Sciatic nerve (tissue), 2 donors: ENCODE measurements around the gene NOX3. TPM values are rescaled to one million over a fixed set of nuclear protein-coding genes. Genes with fewer than 3 reads are reported as not detected.
"Not testable (repeated sequence)": the region's sequence is repeated elsewhere in the genome, so short reads cannot be mapped to it uniquely, and the experiment has no call there.

Experiments used
- ATAC-seq: fragments of 200-7000 bp; cut with Tn5 transposase; one replicate; pipeline ENCODE4 v1.9.1; 2020; ENCODE audit warnings: mild to moderate bottlenecking, moderate library complexity
- DNase-seq: peaks from one replicate; pipeline ENCODE4 v3.0.0-alpha.2; 2020; ENCODE audit warnings: low spot score
- intact Hi-C: fragments of 100-400 bp; cut with DNase I; formaldehyde crosslinking; loops from one replicate; pipeline ENCODE4 v1.14.2; 2022
- total RNA-seq: library from RNA; stranded (reverse); fragmentation: NEBNext Ultra II Directional; extraction: Animal tissue kit (Norgen Biotek cat#: 25700); gene quantifications from one replicate; pipeline ENCODE4 v1.2.1, GENCODE V29; 2021
- donor health status: DM: no; HTN: no; CAD: no.
- donor health status: DM: no; HTN: no; CAD: no.

NOX3 gene
- total RNA-seq, 1 donor from 2014 or later: not detected

GRCh38 chr6:155383913-155384312 is 71.7 kb downstream of the NOX3 start:
- DNase-seq: no peak
- ATAC-seq: no peak
- intact Hi-C loops: no loop called here

- DNase-seq: no peak
- ATAC-seq: no peak
- intact Hi-C loops: no loop called here
Observed at GRCh38 chr6:155382338-155382685, 73.3 kb downstream of the NOX3 start.

- intact Hi-C loops: no loop called here
Observed at GRCh38 chr6:155381673-155382337, 73.8 kb downstream of the NOX3 start.

GRCh38 chr6:155380666-155381332 is 74.8 kb downstream of the NOX3 start:
- DNase-seq: no peak
- intact Hi-C loops: no loop called here
- ATAC-seq: no peak

More at GRCh38 chr6:155381673-155382337, 73.8 kb downstream of the NOX3 start:
- ATAC-seq (no peak), DNase-seq (no peak)

GRCh38 chr6:155378724-155379123 is 76.9 kb downstream of the NOX3 start:
- intact Hi-C loops: no loop called here
- ATAC-seq: no peak

GRCh38 chr6:155378276-155378675 is 77.4 kb downstream of the NOX3 start:
- intact Hi-C loops: no loop called here
- DNase-seq (no peak), ATAC-seq (no peak)

More at GRCh38 chr6:155378724-155379123, 76.9 kb downstream of the NOX3 start:
- DNase-seq: no peak

GRCh38 chr6:155377061-155377460 is 78.6 kb downstream of the NOX3 start:
- no peak for ATAC-seq
- intact Hi-C loops: no loop called here
- DNase-seq: no peak

- intact Hi-C loops: no loop called here
- ATAC-seq: no peak
- DNase-seq: no peak
Observed at GRCh38 chr6:155375801-155376200, 79.8 kb downstream of the NOX3 start.

- intact Hi-C loops: no loop called here
- ATAC-seq (no peak), DNase-seq (no peak)
Observed at GRCh38 chr6:155374681-155375080, 81.0 kb downstream of the NOX3 start.

GRCh38 chr6:155373276-155373675 is 82.4 kb downstream of the NOX3 start:
- intact Hi-C loops: no loop called here
- ATAC-seq (no peak), DNase-seq (no peak)

GRCh38 chr6:155372256-155372655 is 83.4 kb downstream of the NOX3 start:
- ATAC-seq (no peak), DNase-seq (no peak)
- intact Hi-C loops: no loop called here

GRCh38 chr6:155371230-155371629 is 84.4 kb downstream of the NOX3 start:
- ATAC-seq (no peak), DNase-seq (no peak)
- intact Hi-C loops: no loop called here

GRCh38 chr6:155366325-155366724 is 89.3 kb downstream of the NOX3 start:
- DNase-seq (no peak), ATAC-seq (no peak)
- intact Hi-C loops: no loop called here

GRCh38 chr6:155364844-155365437 is 90.7 kb downstream of the NOX3 start:
- intact Hi-C loops: no loop called here
- ATAC-seq (no peak), DNase-seq (no peak)

GRCh38 chr6:155364021-155364420 is 91.6 kb downstream of the NOX3 start:
- intact Hi-C loops, ATAC-seq, DNase-seq: not testable (repeated sequence)

GRCh38 chr6:155362968-155363632 is 92.5 kb downstream of the NOX3 start:
- intact Hi-C loops, DNase-seq, ATAC-seq: not testable (repeated sequence)

GRCh38 chr6:155354167-155354566 is 101.5 kb downstream of the NOX3 start:
- ATAC-seq (no peak), DNase-seq (no peak)
- intact Hi-C loops: no loop called here

- intact Hi-C loops: no loop called here
- DNase-seq (no peak), ATAC-seq (no peak)
Observed at GRCh38 chr6:155352811-155353210, 102.8 kb downstream of the NOX3 start.

GRCh38 chr6:155352130-155352420 is 103.6 kb downstream of the NOX3 start:
- intact Hi-C loops: no loop called here
- no peak for DNase-seq
- no peak for ATAC-seq
